EH (cell line): Measurements from ENCODE around the gene CSAG3.
"Not testable (repeated sequence)": the region's sequence is repeated elsewhere in the genome, so short reads cannot be mapped to it uniquely, and the experiment has no call there.

ENCODE experiments used
- DNase-seq: peaks from one replicate; pipeline ENCODE4 v3.0.0-alpha.2; 2015; ENCODE audit warnings: low read depth

Gene CSAG3

DNA sequence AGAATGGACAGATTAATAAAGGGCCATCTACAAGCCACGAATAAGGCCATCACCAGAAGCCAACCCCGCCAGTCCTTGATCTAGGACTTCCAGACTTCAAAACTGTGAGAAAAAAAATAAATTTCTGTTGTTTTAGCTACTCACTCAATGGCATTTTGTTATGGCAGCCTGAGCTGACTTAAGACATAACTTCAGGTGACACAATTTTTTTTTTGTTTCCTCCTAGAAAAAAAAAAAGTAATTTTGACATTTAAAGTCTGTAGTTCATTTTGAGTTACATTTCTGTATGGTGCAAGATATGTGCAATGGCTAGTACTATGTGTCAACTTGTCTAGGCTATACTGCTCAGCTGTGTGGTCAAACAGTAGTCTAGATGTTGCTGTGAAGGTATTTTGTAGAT lies at the start of gene CSAG3:
Gene CSAG3, plus strand, starts transcription at position 301 of the 400 bp plus-strand sequence.
- not testable (repeated sequence) for DNase-seq

GRCh38 chrX:152713195-152713594 lies 45.8 kb upstream of the CSAG3 start:
- not testable (repeated sequence) for DNase-seq

DNA sequence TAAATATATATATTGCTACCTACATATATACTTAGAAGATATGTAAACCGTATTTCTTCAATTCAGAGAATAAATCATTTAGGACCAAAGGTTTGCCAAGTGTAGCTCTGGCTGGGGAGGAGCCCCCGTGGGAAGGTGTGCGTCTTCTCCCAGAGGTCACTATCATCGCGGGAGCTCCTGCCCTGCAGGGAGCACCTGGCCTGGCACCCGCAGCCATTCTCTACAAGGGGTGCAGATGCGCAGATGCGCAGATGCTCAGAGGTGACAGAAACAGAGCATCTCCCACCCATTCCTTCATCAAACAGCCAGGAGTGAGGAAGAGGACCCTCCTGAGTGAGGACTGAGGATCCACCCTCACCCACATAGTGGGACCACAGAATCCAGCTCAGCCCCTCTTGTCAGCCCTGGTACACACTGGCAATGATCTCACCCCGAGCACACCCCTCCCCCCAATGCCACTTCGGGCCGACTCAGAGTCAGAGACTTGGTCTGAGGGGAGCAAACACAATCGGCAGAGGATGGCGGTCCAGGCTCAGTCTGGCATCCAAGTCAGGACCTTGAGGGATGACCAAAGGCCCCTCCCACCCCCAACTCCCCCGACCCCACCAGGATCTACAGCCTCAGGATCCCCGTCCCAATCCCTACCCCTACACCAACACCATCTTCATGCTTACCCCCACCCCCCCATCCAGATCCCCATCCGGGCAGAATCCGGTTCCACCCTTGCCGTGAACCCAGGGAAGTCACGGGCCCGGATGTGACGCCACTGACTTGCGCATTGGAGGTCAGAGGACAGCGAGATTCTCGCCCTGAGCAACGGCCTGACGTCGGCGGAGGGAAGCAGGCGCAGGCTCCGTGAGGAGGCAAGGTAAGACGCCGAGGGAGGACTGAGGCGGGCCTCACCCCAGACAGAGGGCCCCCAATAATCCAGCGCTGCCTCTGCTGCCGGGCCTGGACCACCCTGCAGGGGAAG lies 44.9 kb upstream of the CSAG3 start, which contains the start of gene MAGEA2B:
Gene MAGEA2B, plus strand, starts transcription at position 814 of the 973 bp plus-strand sequence. CDS start 2,479 bp downstream, outside the sequence.
- DNase-seq: not testable (repeated sequence)

GRCh38 chrX:152725409-152725808 lies 33.6 kb upstream of the CSAG3 start:
- no peak for DNase-seq

DNA sequence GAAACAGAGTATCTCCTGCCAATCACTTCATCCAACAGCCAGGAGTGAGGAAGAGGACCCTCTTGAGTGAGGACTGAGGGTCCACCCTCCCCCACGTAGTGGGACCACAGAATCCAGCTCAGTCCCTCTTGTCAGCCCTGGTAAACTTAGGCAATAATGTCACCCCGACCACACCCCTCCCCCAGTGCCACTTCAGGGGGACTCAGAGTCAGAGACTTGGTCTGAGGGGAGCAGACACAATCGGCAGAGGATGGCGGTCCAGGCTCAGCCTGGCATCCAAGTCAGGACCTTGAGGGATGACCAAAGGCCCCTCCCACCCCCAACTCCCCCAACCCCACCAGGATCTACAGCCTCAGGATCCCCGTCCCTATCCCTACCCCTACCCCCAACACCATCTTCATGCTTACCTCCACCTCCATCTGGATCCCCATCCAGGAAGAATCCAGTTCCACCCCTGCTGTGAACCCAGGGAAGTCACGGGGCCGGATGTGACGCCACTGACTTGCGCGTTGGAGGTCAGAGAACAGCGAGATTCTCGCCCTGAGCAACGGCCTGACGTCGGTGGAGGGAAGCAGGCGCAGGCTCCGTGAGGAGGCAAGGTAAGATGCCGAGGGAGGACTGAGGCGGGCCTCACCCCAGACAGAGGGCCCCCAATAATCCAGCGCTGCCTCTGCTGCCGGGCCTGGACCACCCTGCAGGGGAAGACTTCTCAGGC lies 25.6 kb upstream of the CSAG3 start, which contains the start of the genes CSAG1 and MAGEA12:
Gene CSAG1, minus strand, starts transcription at position 461 of the 715 bp plus-strand sequence. CDS start 1,261 bp downstream, outside the sequence.
Gene MAGEA12, plus strand, starts transcription at position 497 of the 715 bp plus-strand sequence. CDS start 2,405 bp downstream, outside the sequence.
- no peak for DNase-seq

GRCh38 chrX:152734143-152734858 lies 24.7 kb upstream of the CSAG3 start:
- DNase-seq: not testable (repeated sequence)

DNA sequence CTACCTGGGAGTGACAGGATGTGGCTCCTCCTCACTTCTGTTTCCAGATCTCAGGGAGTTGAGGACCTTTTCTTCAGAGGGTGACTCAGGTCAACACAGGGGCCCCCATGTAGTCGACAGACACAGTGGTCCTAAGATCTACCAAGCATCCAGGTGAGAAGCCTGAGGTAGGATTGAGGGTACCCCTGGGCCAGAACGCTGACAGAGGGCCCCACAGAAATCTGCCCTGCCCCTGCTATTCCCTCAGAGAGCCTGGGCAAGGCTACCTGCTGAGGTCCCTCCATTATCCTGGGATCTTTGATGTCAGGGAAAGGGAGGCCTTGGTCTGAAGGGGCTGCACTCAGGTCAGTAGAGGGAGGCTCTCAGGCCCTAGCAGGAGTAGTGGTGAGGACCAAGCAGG lies 23.9 kb upstream of the CSAG3 start:
- DNase-seq: no peak

- DNase-seq: no peak
Measured at GRCh38 chrX:152735860-152736511, 23.0 kb upstream of the CSAG3 start.

DNA sequence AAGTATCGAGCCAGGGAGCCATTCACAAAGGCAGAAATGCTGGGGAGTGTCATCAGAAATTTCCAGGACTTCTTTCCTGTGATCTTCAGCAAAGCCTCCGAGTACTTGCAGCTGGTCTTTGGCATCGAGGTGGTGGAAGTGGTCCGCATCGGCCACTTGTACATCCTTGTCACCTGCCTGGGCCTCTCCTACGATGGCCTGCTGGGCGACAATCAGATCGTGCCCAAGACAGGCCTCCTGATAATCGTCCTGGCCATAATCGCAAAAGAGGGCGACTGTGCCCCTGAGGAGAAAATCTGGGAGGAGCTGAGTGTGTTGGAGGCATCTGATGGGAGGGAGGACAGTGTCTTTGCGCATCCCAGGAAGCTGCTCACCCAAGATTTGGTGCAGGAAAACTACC lies 22.5 kb upstream of the CSAG3 start:
- DNase-seq: not testable (repeated sequence)

DNA sequence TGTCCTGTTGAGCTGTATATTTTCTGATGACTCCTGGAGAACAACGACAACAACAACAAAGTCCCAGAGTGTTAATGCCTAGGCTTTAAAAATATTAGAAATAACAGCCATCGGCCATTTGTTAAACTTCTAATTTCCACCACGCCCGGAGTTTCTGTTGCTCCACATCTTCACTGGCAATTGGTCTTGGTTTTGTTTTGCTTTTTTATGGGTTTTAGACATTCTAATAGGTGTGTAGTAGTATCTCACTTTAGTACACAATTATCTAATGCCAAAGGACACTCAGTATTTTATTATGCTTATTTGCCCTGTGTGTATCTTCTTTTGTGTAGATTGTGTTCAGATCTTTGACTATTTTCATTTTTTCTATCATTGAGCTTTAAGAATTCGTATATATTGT lies 20.5 kb upstream of the CSAG3 start:
- no peak for DNase-seq

GRCh38 chrX:152753686-152754650 lies 5.0 kb upstream of the CSAG3 start, which contains the start of gene MAGEA2:
TSS of gene MAGEA2 (minus strand) at chrX:152753842. CDS start at chrX:152751363, 2,479 bp downstream.
- DNase-seq: not testable (repeated sequence)

DNA sequence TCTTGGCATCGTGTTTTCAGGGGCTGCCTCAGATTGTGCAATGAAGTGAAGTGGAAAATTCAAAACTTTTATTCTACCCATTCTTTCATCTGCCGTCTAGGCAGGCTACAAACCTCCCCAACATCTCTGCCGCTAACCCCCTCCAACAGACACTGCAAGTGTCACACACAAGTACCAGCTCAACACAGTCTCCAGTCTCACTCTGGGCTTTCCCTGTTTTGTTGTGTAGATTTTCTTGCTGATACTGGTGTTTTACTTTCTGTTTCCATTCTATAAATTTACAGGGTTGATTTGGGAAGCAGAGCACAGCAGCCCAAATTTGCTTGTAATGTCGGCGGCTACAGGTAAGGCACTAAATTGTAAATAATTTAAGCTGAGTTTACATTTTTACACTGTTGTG lies 4.1 kb upstream of the CSAG3 start:
- not testable (repeated sequence) for DNase-seq

DNA sequence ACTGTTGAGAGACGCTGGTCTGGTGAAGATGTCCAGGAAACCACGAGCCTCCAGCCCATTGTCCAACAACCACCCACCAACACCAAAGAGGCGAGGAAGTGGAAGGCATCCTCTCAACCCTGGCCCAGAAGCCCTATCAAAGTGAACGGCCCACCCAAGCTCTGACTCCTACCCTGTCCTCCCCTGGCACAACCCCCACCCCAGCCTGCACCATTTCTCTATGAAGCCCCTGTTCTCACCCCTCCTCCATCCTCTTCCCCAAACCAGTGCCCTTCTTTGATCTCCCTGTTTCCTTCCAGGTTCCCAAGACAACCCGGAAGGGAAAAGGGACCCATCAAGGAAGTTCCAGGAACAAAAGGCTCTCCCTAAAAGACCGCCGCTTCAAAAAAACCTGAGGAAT lies 526 bp downstream of the CSAG3 start:
- DNase-seq: not testable (repeated sequence)

GRCh38 chrX:152761582-152761981 lies 2.6 kb downstream of the CSAG3 start:
- not testable (repeated sequence) for DNase-seq

- not testable (repeated sequence) for DNase-seq
Measured at GRCh38 chrX:152766562-152766961, 7.5 kb downstream of the CSAG3 start.

DNA sequence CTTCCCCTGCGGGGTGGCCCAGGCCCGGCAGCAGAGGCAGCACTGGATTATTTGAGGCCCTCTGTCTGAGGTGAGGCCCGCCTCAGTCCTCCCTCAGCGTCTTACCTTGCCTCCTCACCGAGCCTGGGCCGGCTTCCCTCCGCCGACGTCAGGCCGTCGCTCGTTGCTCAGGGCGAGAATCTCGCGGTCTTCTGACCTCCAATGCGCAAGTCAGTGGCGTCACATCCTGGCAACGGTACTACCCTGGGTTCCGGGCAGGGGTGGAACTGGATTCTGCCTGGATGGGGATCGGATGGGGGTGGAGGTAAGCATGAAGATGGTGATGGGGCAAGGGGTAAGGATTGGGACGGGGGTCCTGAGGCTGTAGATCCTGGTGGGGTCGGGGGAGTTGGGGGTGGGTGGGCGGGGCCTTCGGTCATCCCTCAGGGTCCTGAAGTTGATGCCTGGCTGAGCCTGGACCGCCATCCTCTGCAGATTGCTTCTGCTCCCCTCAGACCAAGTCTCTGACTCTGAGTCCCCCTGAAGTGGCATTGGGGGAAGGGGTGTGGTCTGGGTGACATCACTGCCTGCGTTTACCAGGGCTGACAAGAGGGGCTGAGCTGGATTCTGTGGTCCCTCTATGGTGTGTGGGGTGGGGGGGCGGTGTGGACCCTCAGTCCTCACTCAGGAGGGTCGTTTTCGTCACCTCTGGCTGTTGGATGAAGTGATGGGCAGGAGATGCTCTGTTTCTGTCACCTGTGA lies 10.7 kb downstream of the CSAG3 start, which contains the start of gene MAGEA6:
Gene MAGEA6, minus strand, starts transcription at position 141 of the 741 bp plus-strand sequence. CDS start 2,039 bp downstream, outside the sequence.
- not testable (repeated sequence) for DNase-seq

GRCh38 chrX:152787062-152787461 lies 28.0 kb downstream of the CSAG3 start:
- DNase-seq: not testable (repeated sequence)

GRCh38 chrX:152798945-152799344 lies 39.9 kb downstream of the CSAG3 start:
- no peak for DNase-seq

- DNase-seq: no peak
Measured at GRCh38 chrX:152806035-152806434, 47.0 kb downstream of the CSAG3 start.
